Ovary (tissue), 3 donors: ENCODE data around the gene TCP11.

ENCODE experiments used
- EP300 ChIP-seq: sonication (generic); formaldehyde crosslinking; IDR thresholded peaks from one replicate; pipeline ENCODE4 v1.6.1; 2017; ENCODE audit warnings: antibody characterized with exemption
- TF ChIP-seq, protein P1 (sequence below), 3 donors: fragments of 450-650 bp in 2 of 3; fragments of 200-600 bp in 1 of 3; IDR thresholded peaks; one replicate each; pipeline versions ENCODE4 v1.5.1 to v1.8.0; 2016 to 2022; ENCODE audit warnings: antibody characterized with exemption in 3 of 3, mild to moderate bottlenecking in 1 of 3
- donor health status: DM: no; HTN: no; CAD: no.

DNA sequence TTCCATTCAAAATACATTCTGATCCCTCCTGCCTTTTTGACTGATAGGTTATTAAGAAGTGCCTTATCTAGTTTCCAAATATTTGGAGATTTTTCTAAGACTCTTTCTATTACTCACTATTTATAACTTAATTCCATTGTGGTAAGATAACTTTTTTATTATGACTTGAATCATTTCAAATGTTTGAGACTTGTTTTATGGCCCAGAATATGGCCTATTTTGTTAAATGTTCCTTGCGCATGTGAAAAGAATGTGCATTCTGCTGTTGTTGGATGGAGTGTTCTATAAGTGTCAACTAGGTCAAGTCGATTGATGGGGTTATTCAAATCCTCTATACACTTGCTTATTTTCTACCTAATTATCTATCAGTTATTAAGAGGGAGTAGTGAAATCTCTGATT, 13.1 kb upstream of the TCP11 start:
- TF ChIP-seq, protein P1, sequence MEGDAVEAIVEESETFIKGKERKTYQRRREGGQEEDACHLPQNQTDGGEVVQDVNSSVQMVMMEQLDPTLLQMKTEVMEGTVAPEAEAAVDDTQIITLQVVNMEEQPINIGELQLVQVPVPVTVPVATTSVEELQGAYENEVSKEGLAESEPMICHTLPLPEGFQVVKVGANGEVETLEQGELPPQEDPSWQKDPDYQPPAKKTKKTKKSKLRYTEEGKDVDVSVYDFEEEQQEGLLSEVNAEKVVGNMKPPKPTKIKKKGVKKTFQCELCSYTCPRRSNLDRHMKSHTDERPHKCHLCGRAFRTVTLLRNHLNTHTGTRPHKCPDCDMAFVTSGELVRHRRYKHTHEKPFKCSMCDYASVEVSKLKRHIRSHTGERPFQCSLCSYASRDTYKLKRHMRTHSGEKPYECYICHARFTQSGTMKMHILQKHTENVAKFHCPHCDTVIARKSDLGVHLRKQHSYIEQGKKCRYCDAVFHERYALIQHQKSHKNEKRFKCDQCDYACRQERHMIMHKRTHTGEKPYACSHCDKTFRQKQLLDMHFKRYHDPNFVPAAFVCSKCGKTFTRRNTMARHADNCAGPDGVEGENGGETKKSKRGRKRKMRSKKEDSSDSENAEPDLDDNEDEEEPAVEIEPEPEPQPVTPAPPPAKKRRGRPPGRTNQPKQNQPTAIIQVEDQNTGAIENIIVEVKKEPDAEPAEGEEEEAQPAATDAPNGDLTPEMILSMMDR (IDR thresholded peaks at IDR 0.05): no peak
- TF ChIP-seq EP300: no peak
